NCI-H2196 (cell line): Measurements from ENCODE around the gene MINDY4.
"Not testable (repeated sequence)": the region's sequence is repeated elsewhere in the genome, so short reads cannot be mapped to it uniquely, and the experiment has no call there.

Source experiments
- DNase-seq: peaks from one replicate; lab custom pipeline; 2025; ENCODE audit not compliant: unreplicated experiment; lab: John Stamatoyannopoulos, UW

Gene MINDY4

GRCh38 chr7:30831936-30832335 is 60.7 kb downstream of the MINDY4 start:
- DNase-seq: no peak

- DNase-seq: not testable (repeated sequence)
Observed at GRCh38 chr7:30834017-30834674, 62.9 kb downstream of the MINDY4 start.

DNA sequence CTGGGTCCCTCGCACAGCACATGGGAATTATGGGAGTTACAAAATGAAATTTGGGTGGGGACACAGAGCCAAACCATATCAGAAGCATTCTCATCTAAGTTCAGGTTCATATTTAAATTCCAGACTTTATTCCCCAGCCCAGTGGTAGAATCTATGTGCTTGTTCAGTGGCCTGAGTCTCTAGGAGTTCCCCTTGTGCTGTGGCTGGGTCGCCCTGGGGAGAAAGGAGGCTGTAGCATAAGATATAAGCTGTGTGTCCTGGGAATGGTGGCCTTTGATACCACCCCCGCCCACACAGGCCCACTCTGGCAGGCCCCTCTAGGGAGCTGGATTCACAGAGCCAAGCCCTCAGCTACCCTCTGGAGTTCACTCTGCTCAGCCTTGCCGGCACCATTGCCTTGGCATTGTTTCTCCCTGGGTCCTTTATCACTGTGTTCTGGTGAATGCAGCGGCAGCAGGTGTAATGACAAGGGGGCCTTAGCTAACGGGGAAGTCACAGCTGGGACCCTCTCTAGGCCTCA is 64.2 kb downstream of the MINDY4 start:
- DNase-seq: no peak

GRCh38 chr7:30836991-30837390 is 65.8 kb downstream of the MINDY4 start:
- DNase-seq: no peak

GRCh38 chr7:30837581-30837980 is 66.4 kb downstream of the MINDY4 start:
- DNase-seq: no peak

GRCh38 chr7:30838008-30838407 is 66.8 kb downstream of the MINDY4 start:
- DNase-seq: no peak

- no peak for DNase-seq
Observed at GRCh38 chr7:30840141-30841024, 69.2 kb downstream of the MINDY4 start.

DNA sequence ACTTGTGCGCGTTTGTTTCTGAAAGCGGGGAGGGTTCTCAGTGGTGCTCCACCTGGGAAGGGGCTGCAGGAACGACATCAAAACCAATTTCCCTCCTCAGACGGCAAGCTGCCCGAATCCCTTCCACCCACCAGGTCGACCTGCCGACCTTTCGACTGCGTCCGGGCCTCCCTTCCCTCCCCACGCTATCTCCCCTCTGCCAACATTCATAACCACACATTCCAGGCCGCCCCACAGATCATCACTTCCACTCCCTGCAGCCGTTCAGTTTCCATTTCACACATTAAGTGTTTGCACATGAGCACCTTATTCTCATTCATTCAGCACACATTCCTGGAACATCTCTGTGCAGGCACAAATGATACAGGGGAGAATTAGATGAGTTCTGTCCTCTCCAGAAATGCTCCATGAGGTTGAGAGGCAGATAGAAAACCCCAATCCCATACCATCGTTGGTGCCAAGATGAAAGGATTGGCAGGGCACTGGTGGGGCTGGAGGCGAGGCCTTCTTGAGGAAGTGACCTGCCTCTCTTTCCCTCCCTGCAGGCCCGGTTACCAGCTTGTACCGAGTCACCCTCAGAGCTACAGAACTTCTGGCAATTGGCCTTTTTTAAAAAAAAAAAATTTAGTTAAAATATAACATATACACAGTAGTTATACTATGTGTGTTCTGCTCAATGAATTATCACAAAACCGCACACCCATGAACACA is 70.0 kb downstream of the MINDY4 start:
- no peak for DNase-seq

GRCh38 chr7:30841801-30842541 is 70.8 kb downstream of the MINDY4 start:
- DNase-seq: no peak

- no peak for DNase-seq
Observed at GRCh38 chr7:30842542-30843451, 71.6 kb downstream of the MINDY4 start.

GRCh38 chr7:30843741-30844482 is 72.7 kb downstream of the MINDY4 start:
- no peak for DNase-seq

- no peak for DNase-seq
Observed at GRCh38 chr7:30844483-30844874, 73.3 kb downstream of the MINDY4 start.

- no peak for DNase-seq
Observed at GRCh38 chr7:30844916-30845315, 73.7 kb downstream of the MINDY4 start.

GRCh38 chr7:30845426-30846135 is 74.4 kb downstream of the MINDY4 start:
- DNase-seq: no peak

- no peak for DNase-seq
Observed at GRCh38 chr7:30846378-30846777, 75.2 kb downstream of the MINDY4 start.

DNA sequence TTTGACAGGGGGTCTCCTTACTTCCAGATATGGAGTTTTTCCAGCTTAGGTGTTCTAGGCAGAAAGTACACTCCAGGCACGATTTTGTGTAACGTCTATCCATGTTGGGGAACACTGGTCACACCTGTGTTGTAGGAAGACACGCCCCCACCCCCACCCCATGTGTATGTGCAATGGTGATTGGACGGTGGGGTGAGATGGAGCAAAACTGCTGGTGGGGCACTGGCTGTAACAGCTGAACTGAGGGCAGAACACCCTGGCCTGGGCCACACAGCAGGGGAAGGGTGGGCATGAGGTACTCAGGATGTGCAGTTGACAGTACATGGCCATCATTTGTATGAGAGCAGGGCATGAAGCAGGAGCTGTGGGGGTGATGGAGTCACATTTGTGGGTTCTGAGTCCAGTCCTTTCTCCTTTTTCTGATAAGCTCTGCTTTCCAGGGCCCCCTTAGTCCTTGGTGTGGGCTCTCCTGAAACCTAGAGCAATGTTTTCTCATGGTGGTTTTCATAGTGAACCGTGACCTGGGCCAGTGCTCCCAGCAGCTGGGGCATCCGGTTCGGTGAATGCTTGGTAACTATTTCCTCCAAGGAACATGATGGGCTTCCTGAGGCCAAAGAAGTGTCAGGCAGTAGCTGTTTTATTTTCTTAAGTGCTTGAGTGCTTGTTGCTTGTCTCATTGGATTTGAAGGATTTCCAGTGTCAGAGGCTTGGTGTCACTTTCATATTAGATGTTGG is 77.1 kb downstream of the MINDY4 start:
- DNase-seq: no peak

- no peak for DNase-seq
Observed at GRCh38 chr7:30849565-30849964, 78.3 kb downstream of the MINDY4 start.

DNA sequence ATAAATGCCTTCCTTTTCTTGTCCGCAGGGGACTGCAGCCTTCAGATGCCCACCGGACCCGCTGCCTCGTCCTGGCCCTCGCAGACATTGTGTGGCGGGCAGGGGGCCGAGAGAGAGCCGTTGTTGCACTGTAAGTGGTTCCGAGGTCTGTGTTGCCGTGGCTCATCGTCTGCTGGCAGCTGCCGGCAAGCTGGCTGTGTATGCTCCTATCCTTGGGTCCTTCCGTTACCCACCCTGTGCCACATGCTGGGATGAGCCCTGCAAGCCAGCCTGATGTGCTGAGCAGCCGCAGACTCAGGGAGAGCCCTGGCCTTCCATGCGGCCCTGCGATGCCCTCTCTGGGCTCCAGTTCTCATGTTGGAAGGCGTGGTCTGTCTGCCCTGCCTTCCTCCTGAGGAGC is 79.2 kb downstream of the MINDY4 start:
- DNase-seq: no peak
